PC-3 (cell line): Measurements from ENCODE around the gene GRWD1. TPM values are rescaled to one million over a fixed set of nuclear protein-coding genes. Genes with fewer than 3 reads are reported as not detected.

Experiments
- ATAC-seq: fragments of 200-7000 bp; cut with Tn5 transposase; 2 replicates; pipeline ENCODE4 v1.9.1; 2020; ENCODE audit warnings: mild to moderate bottlenecking, moderate library complexity
- BruUV-seq: library from RNA; stranded (reverse); fragments of 400-500 nt; replicated peaks from 2 replicates; lab custom pipeline; 2021; lab: Mats Ljungman, UMichigan
- CTCF ChIA-PET: fragments of 300-600 bp; sonication (Branson Sonifier 250); formaldehyde crosslinking; loops from one replicate; lab custom pipeline; 2022; ENCODE audit warnings: antibody characterized with exemption; lab: Charles Lee
- POLR2A ChIA-PET: fragments of 300-600 bp; sonication (Branson Sonifier 250); formaldehyde crosslinking; loops from one replicate; lab custom pipeline; 2022; ENCODE audit warnings: antibody characterized with exemption; ENCODE audit not compliant: unreplicated experiment; lab: Charles Lee
- DNase-seq: peaks from one replicate; pipeline ENCODE4 v3.0.0-alpha.2; 2015
- H2AFZ ChIP-seq: fragments of 300-600 bp; sonication (generic); 2 replicates; pipeline ENCODE4 v1.6.0; 2016; ENCODE audit warnings: antibody characterized with exemption, low read length
- H3F3A ChIP-seq: fragments of 300-600 bp; sonication (generic); one replicate; pipeline ENCODE4 v1.6.0; 2017; ENCODE audit warnings: antibody characterized with exemption, low read length, control low read depth, mild to moderate bottlenecking; ENCODE audit not compliant: unreplicated experiment
- H3K27ac ChIP-seq: fragments of 300-600 bp; sonication (generic); 2 replicates; pipeline ENCODE4 v1.5.1; 2016; ENCODE audit warnings: mild to moderate bottlenecking, low read length
- H3K27me3 ChIP-seq: fragments of 300-600 bp; sonication (generic); 2 replicates; pipeline ENCODE4 v1.6.1; 2016; ENCODE audit warnings: low read length, mixed read lengths
- H3K36me3 ChIP-seq: fragments of 300-600 bp; sonication (generic); 2 replicates; pipeline ENCODE4 v1.6.1; 2016; ENCODE audit warnings: low read depth, mixed run types, low read length, mixed read lengths
- H3K4me1 ChIP-seq: fragments of 300-600 bp; sonication (generic); 2 replicates; pipeline ENCODE4 v1.5.1; 2016; ENCODE audit warnings: low read length; ENCODE audit not compliant: insufficient read depth
- H3K4me2 ChIP-seq: fragments of 300-600 bp; sonication (generic); 2 replicates; pipeline ENCODE4 v1.6.0; 2016; ENCODE audit warnings: low read length
- H3K4me3 ChIP-seq: fragments of 300-600 bp; sonication (generic); 2 replicates; pipeline ENCODE4 v1.5.1; 2016; ENCODE audit warnings: mild to moderate bottlenecking, low read length, mixed read lengths
- H3K79me2 ChIP-seq: fragments of 300-600 bp; sonication (generic); 2 replicates; pipeline ENCODE4 v1.6.1; 2017; ENCODE audit warnings: low read length, mixed read lengths
- H3K9ac ChIP-seq: fragments of 300-600 bp; sonication (generic); 2 replicates; pipeline ENCODE4 v1.6.0; 2016; ENCODE audit warnings: mild to moderate bottlenecking, low read length
- H3K9me2 ChIP-seq: fragments of 300-600 bp; sonication (generic); replicated peaks from 2 replicates; pipeline ENCODE4 v1.6.1; 2016; ENCODE audit warnings: mixed run types, low read length, mixed read lengths
- H3K9me3 ChIP-seq: fragments of 300-600 bp; sonication (generic); 2 replicates; pipeline ENCODE4 v1.6.1; 2016; ENCODE audit warnings: low read length, mixed read lengths
- H4K20me1 ChIP-seq: fragments of 300-600 bp; sonication (generic); 2 replicates; pipeline ENCODE4 v1.6.1; 2016; ENCODE audit warnings: low read length, mixed read lengths
- EZH2 ChIP-seq: fragments of 300-600 bp; sonication (generic); IDR thresholded peaks from one replicate; pipeline ENCODE4 v1.6.1; 2017; ENCODE audit warnings: antibody characterized with exemption, mild to moderate bottlenecking, low read length; ENCODE audit not compliant: unreplicated experiment
- EZH2phosphoT487 ChIP-seq: fragments of 300-600 bp; sonication (generic); IDR thresholded peaks from 2 replicates; pipeline ENCODE4 v1.6.1; 2018; ENCODE audit warnings: mild to moderate bottlenecking, antibody characterized with exemption, low read length, borderline replicate concordance
- intact Hi-C: fragments of 100-400 bp; cut with micrococcal nuclease; formaldehyde crosslinking; loops from 2 replicates; pipeline ENCODE4 v1.9.0; 2023
- total RNA-seq: library from RNA; depleted of rRNA; stranded (reverse); fragments of >200 nt; gene quantifications from 2 replicates; pipeline ENCODE4 v1.2.3, GENCODE V29; 2014
- TF ChIP-seq, protein P1 (sequence below): fragments of 300-600 bp; sonication (generic); conservative IDR thresholded peaks from 2 replicates; pipeline ENCODE4 v1.5.1; 2017; ENCODE audit warnings: antibody characterized with exemption, low read depth, mild to moderate bottlenecking, low read length

GRWD1 gene
- total RNA-seq, 1 experiment from 2014 or later = 33.2 TPM

DNA sequence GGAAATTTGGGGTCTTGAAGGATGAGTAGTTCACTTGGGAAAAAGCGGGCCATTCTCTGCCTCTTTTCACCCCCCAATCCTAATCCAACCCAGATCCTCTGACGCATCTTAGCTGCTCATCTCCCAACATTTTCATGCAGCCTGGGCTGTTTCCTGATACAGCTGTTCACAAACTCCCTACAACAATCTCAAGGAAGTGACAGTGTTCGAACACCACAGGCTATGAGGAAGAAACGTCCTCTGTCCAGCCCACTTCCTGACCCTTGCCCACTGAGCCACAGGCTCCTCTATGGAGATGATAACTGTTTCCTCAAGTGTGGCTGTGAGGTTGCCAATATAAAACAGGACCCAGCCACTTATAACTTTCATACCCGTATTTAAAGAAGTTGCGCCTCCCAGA is 49.6 kb downstream of the GRWD1 start:
- BruUV-seq = no TSS peak

DNA sequence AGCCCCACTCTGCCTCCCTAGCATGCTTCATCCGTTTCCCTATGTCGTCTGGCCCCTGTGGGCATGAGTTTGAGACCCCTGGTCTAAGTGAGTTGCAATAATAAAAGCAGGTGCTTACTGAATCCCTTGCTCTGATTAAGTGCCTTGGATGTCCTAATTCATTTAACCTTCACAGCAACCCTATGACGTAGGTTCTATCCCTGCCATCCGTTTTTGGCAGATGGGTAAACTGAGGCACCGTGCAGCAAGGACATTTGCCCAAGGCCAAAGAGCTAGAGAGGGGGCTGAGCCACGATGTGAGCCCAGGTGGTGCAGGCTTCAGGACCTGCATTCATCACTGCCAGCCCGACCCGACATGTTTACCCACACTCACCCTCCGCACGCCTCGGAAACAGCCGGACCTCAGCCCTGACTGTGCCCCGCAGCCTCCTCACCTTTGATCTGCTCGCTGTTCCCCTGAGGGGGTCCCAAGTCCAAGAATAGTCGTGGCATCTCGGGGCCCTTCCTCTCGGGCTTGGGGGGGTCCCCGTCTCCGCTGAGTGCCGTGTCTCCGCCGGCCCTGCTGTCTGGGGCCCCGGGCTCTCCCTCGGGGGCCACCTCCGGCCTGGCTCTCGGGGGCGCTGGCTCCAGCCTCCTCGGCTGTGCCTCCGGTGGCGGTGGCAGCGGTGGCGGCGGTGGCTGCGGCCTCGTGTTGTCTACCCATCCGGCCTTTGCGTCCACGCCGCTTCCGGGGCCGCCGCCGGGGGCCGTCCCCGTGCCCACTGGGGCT is 51.4 kb downstream of the GRWD1 start:
- Histone ChIP-seq H3K9me3 (no peaks in the 10 kb centered on the region), H3K4me1 (peaks cover 10% of the 10 kb centered on the region; the same call in 1 of the 2 replicates), H3K4me2 (no peak overlapping the region), H3K9ac (no peak overlapping the region), H3K36me3 (no peaks in the 10 kb centered on the region), H3K27me3 (no peaks in the 10 kb centered on the region), H4K20me1 (no peaks in the 10 kb centered on the region), H3K4me3 (no peak overlapping the region), H3K9me2 (no peaks in the 10 kb centered on the region), H3K27ac (no peak overlapping the region), H2AFZ (no peak overlapping the region), H3K79me2 (peaks cover 4% of the 10 kb centered on the region; the same call in 1 of the 2 replicates), H3F3A (no peaks in the 10 kb centered on the region)
- ATAC-seq (no peak), DNase-seq (no peak)
- BruUV-seq = no TSS peak
- CTCF ChIA-PET = no interaction called here
- POLR2A ChIA-PET = no interaction called here
- intact Hi-C loops = no loop called here
- TF ChIP-seq EZH2phosphoT487 (no peak), EZH2 (no peak)
- TF ChIP-seq, protein P1, sequence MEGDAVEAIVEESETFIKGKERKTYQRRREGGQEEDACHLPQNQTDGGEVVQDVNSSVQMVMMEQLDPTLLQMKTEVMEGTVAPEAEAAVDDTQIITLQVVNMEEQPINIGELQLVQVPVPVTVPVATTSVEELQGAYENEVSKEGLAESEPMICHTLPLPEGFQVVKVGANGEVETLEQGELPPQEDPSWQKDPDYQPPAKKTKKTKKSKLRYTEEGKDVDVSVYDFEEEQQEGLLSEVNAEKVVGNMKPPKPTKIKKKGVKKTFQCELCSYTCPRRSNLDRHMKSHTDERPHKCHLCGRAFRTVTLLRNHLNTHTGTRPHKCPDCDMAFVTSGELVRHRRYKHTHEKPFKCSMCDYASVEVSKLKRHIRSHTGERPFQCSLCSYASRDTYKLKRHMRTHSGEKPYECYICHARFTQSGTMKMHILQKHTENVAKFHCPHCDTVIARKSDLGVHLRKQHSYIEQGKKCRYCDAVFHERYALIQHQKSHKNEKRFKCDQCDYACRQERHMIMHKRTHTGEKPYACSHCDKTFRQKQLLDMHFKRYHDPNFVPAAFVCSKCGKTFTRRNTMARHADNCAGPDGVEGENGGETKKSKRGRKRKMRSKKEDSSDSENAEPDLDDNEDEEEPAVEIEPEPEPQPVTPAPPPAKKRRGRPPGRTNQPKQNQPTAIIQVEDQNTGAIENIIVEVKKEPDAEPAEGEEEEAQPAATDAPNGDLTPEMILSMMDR = no peak

More for the DNA sequence above, 49.6 kb downstream of the GRWD1 start:
- Histone ChIP-seq H3K4me2 (no peak overlapping the region), H3K9me2 (no peaks in the 10 kb centered on the region), H3K4me3 (no peak overlapping the region), H3F3A (no peaks in the 10 kb centered on the region), H3K9ac (no peak overlapping the region), H3K4me1 (0 out of 2 replicates have a peak, but pooled peaks cover 3% of the 10 kb centered on the region), H3K36me3 (no peaks in the 10 kb centered on the region), H4K20me1 (no peaks in the 10 kb centered on the region), H3K27me3 (no peaks in the 10 kb centered on the region), H3K27ac (no peak overlapping the region), H2AFZ (no peak overlapping the region), H3K79me2 (peaks cover 4% of the 10 kb centered on the region; the same call in 1 of the 2 replicates), H3K9me3 (no peaks in the 10 kb centered on the region)
- ChIA-PET CTCF (no interaction called here), POLR2A (no interaction called here)
- TF ChIP-seq, protein P1 = no peak
- TF ChIP-seq EZH2 (no peak), EZH2phosphoT487 (no peak)
- no peak for ATAC-seq
- intact Hi-C loops = no loop called here
- DNase-seq = no peak
